Bone marrow (tissue), 2 donors: ENCODE measurements around the gene GLT6D1.

Experiments used
- DNase-seq, 2 donors: peaks; one replicate each; lab custom pipeline; 2025; lab: John Stamatoyannopoulos, UW

GLT6D1 gene

GRCh38 chr9:135608294-135608998 is 30.9 kb downstream of the GLT6D1 start:
- no peak for DNase-seq

- no peak for DNase-seq
These were observed 31.7 kb downstream of the GLT6D1 start for GRCh38 chr9:135607401-135608293.

- DNase-seq = no peak
These were observed 32.5 kb downstream of the GLT6D1 start for GRCh38 chr9:135606885-135607259.

- no peak for DNase-seq
These were observed 34.0 kb downstream of the GLT6D1 start for GRCh38 chr9:135605238-135605781.

- DNase-seq = no peak
These were observed 34.7 kb downstream of the GLT6D1 start for GRCh38 chr9:135604437-135605237.

- peak; percentile 10 to 33 for DNase-seq
These were observed 36.4 kb downstream of the GLT6D1 start for GRCh38 chr9:135602789-135603481.

- no peak for DNase-seq
These were observed 37.4 kb downstream of the GLT6D1 start for GRCh38 chr9:135601988-135602387.

GRCh38 chr9:135600296-135600817 is 39.0 kb downstream of the GLT6D1 start:
- no peak for DNase-seq

- DNase-seq = no peak
These were observed 43.1 kb downstream of the GLT6D1 start for GRCh38 chr9:135596211-135596610.

GRCh38 chr9:135592625-135593024 is 46.7 kb downstream of the GLT6D1 start:
- DNase-seq = no peak

GRCh38 chr9:135592331-135592590 is 47.1 kb downstream of the GLT6D1 start:
- DNase-seq = no peak

GRCh38 chr9:135591506-135592330 is 47.6 kb downstream of the GLT6D1 start:
- DNase-seq = no peak

- no peak for DNase-seq
These were observed 48.8 kb downstream of the GLT6D1 start for GRCh38 chr9:135590486-135591079.

- no peak for DNase-seq
These were observed 49.5 kb downstream of the GLT6D1 start for GRCh38 chr9:135589596-135590485.

- DNase-seq = no peak
These were observed 50.3 kb downstream of the GLT6D1 start for GRCh38 chr9:135588886-135589595.

- no peak for DNase-seq
These were observed 51.0 kb downstream of the GLT6D1 start for GRCh38 chr9:135588371-135588770.

GRCh38 chr9:135587658-135588057 is 51.7 kb downstream of the GLT6D1 start:
- no peak for DNase-seq

- no peak for DNase-seq
These were observed 52.7 kb downstream of the GLT6D1 start for GRCh38 chr9:135586601-135587109.
